Ovary (tissue), 3 donors: ENCODE results near the gene MAP3K7.

Source experiments
- EP300 ChIP-seq: sonication (generic); formaldehyde crosslinking; IDR thresholded peaks from one replicate; pipeline ENCODE4 v1.6.1; 2017; ENCODE audit warnings: antibody characterized with exemption
- POLR2A ChIP-seq: fragments of 450-650 bp; IDR thresholded peaks from one replicate; pipeline ENCODE4 v1.6.1; 2017; ENCODE audit warnings: antibody characterized with exemption, mild to moderate bottlenecking, moderate library complexity
- TF ChIP-seq, protein P1 (sequence below), 3 donors: fragments of 450-650 bp in 2 of 3; fragments of 200-600 bp in 1 of 3; IDR thresholded peaks; one replicate each; pipeline versions ENCODE4 v1.5.1 to v1.8.0; 2016 to 2022; ENCODE audit warnings: antibody characterized with exemption in 3 of 3, mild to moderate bottlenecking in 1 of 3
- donor health status: DM: no; HTN: no; CAD: no.

DNA sequence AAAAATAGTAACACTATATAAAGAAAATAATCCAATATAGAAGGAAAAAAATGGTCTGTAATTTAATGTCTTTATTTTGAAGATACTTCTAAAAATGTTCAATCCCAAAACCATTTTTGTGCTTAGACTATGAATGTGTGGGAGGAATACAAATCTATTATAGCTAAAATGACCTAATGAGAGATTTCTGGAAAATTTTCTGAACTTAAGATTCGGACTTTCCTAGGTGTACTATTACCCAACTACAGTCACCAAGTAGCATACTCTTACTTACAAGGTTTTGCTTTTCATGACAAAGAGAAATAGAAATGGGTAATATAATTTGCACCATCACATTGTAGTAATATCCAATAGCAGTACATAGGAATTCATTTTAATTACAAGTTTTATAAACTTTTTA lies 29.9 kb downstream of the MAP3K7 start:
- TF ChIP-seq POLR2A (no peak), EP300 (no peak)
- TF ChIP-seq, protein P1, sequence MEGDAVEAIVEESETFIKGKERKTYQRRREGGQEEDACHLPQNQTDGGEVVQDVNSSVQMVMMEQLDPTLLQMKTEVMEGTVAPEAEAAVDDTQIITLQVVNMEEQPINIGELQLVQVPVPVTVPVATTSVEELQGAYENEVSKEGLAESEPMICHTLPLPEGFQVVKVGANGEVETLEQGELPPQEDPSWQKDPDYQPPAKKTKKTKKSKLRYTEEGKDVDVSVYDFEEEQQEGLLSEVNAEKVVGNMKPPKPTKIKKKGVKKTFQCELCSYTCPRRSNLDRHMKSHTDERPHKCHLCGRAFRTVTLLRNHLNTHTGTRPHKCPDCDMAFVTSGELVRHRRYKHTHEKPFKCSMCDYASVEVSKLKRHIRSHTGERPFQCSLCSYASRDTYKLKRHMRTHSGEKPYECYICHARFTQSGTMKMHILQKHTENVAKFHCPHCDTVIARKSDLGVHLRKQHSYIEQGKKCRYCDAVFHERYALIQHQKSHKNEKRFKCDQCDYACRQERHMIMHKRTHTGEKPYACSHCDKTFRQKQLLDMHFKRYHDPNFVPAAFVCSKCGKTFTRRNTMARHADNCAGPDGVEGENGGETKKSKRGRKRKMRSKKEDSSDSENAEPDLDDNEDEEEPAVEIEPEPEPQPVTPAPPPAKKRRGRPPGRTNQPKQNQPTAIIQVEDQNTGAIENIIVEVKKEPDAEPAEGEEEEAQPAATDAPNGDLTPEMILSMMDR (IDR thresholded peaks at IDR 0.05): no peak
